ENCODE measurements around the gene AQP12A.
"Not testable (repeated sequence)": the region's sequence is repeated elsewhere in the genome, so short reads cannot be mapped to it uniquely, and the experiment has no call there.

AQP12A gene

GRCh38 chr2:240691631-240692420 is at the start of gene AQP12A:
Gene AQP12A, plus strand, starts transcription at chr2:240691866. Its CDS starts 48 bp downstream, at chr2:240691914.
- not testable (repeated sequence) for DNase-seq

DNA sequence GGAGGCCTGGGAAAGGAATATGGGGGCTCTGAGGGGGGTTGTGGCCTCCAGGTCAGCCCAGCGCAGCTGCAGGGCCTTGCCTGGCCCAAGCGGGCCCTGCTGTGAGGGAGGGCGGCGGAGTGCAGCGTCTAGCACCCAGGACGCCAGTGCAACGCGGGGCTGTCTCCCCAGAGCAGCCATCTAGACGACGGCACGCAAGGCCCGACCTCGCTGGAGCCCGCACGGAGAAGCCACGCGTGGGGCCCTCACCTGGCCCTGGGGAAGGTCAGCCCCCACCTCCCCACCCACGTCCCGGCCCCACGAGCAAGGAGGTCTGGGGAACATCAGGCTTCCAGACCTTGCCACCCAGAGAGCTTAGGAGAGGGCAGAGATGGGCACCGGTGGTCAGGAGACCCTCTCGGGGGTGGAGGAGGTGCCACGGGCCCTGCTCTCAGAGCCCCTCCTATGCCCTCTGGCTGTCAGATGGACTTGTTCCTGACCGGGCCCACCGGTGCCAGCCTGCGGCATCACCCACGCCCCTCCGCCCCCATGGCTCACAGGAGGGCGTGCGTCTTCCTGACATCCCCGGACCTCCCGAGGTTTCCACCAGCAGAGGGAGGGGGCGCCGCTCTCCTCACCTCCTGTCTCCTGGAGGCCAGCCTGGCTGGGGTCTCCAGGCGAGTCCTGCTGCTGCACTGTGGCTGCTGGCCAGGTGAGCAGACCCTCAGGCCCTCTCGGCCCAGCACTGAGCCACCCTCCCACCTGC is 49.4 kb upstream of the AQP12A start:
- DNase-seq = no peak

DNA sequence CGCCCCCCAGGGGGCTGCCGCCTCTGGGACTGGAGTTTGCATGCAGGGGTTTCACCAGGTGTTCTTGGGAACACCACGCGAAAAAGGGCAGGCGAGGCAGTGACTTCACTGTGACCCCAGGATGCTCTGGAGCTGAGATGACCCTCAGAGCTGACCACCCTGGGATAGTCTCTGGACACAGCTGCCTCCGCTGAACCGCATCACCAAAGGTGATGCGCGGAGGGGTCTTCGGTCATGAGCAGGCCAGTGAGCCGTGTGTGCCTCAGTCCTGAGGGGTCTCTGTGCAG is 48.9 kb upstream of the AQP12A start:
- DNase-seq = no peak

DNA sequence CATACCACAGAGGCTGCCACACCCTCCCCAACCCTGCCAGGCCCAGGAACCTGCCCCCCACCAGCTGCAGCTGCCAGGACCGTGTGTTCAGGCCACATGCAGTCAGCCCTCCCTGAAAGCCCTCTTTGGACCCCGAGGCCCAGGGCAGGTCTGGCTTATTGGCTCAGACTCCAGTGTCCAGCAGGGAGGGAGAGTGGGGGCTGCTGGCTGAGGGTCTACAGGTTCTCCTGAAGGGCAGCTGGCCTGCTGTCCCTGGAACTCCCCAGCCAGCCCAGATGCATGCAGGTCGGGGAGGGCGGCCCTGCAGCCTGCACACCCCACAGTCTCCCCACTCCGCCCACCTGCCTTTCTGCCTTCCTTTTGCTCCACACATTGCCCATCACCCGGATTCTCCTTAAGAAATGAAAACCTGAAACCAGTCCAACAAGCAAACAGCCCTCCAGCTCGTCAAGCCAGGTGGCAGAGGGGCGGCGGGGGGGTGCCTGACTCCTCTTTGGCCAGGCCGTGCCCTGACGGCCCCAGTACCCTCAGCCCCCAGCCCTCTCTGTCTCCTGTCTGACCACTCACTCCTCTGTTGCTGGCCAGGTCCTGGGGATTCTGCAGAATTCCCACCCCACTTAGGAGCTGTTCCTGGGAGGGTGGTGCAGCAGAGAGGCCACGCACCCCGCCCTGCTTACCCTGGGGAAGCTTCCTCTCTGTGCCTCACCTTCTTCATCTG is 48.4 kb upstream of the AQP12A start:
- DNase-seq = no peak

DNA sequence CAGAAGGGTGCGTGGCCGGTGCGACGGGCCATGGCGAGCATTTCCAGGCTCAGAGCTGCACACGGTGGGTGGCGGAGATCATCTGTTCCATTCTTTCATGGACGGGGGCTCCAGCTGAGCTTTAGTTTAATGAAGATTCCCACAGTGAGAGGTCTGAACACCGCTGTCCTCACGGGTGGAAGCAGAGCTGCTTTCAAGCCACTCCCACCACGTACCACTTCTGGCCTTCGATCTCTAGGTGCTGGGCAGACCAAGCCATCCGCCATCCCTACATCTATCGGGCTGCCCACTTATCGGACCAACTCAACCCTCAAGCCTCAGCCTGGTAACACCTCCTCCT is 47.9 kb upstream of the AQP12A start:
- no peak for DNase-seq

DNA sequence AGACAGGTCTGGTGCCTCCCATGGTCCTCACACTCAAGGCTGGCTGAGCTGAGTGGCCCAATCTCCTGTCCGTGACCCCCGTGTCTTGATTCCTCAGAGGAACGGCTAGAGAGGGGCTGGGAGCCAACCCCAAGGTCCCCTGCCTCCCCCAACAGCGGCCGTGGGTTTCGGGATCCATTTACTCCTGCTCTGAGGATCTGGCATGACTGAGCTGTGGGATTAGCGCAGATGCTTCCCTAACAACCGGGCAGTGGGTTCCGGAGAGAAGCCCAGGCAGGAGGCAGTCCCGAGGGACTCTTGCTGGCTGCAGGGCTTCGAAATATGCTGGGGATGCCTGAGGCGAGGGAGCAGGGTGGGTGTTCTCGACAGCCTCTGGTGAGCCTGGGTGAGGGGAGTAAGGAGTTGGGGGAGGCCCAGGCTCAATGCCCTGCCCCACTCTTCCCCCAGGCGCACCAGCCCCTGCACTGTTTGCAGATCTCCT is 47.5 kb upstream of the AQP12A start:
- no peak for DNase-seq

- DNase-seq = no peak
These were observed 46.8 kb upstream of the AQP12A start for GRCh38 chr2:240644859-240645301.

GRCh38 chr2:240645346-240645745 is 46.3 kb upstream of the AQP12A start:
- no peak for DNase-seq

- DNase-seq = no peak
These were observed 45.9 kb upstream of the AQP12A start for GRCh38 chr2:240645801-240646175.

- no peak for DNase-seq
These were observed 45.3 kb upstream of the AQP12A start for GRCh38 chr2:240646176-240646899.

DNA sequence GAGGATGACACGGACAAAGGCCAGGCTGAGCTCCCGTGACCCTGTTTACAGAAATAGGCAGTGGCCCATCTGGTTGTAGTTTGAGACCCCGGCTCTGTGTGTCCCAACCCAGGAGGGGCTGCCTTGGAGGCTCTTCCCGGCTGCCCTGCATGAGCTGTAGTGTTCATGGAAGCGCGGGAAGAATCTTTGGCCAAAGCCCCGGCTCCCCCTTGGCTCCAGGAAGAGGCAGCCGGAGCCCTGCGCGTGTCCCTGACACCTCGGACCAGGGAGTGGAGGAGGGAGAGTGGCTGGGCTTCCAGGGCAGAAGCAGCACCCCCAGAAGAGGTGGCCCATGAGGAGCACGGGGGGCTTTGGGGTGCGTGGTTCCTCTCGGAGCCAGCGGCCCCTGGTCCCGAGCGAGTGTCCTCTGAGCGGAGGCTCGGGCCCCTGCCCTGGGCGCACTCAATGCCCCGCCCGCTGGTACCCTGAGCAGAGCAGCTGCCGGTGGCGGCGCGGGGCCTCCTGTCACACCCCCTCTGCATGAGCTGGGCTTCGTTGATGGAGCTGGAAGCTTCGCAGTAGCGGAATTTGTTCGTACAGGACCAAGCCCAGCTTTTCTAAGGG is 44.7 kb upstream of the AQP12A start:
- no peak for DNase-seq

- no peak for DNase-seq
These were observed 44.0 kb upstream of the AQP12A start for GRCh38 chr2:240647503-240648154.

DNA sequence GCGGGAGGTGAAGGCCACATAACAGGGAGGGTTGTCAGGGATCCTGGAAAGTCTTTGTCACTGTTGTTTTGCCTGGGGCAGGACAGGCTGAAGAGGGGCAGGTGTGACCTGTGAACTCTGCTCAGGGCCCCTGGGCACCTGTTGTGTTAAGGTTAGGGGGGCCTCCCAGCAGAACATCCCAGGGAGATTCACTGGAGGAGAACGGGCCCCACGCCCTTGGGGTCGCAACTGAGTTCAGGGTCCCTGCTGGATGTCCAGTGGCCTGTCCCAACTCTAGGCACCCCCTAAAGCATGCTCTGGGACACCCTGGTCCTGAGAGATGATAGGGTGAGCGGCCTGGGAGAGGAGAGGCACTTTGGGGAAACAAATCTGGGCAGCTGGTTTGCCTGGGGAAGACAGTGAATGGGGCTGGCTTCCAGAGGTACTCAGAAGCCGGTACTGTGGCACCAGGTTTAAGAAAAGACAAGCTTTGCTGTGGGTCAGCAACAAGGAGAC is 43.5 kb upstream of the AQP12A start:
- no peak for DNase-seq

DNA sequence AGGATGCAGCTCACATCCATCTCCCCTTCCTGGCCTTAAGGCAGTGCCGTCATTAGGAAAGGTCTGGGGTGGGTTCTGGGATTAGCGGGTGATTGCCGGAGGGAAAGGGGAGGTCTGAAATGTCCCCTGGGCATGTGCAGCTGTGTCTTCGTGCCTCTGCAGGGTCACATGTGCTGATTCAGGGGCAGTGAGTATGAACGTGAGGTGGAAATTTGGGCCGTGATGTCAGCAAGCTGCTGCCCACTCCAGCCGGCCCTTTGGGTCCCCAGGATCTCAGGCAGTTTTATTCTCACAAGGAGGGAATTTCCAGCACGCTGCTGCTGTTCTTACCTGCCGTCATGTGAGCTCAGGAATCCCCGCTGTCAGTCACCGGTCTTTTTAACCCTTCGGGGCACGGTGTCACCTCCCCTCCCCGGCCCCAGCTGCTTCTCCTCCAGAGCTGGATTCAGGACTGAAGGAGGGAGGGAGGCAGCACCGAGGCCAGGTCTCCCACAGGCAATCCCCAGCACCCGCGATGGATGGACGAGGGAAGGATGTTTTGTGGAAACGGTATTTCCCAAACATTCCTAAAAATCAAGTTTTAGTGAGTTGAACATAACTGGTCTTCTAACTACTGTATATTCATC is 42.9 kb upstream of the AQP12A start:
- no peak for DNase-seq

GRCh38 chr2:240649331-240649730 is 42.3 kb upstream of the AQP12A start:
- DNase-seq = no peak

- no peak for DNase-seq
These were observed 41.3 kb upstream of the AQP12A start for GRCh38 chr2:240650254-240650965.

GRCh38 chr2:240651185-240651584 is 40.5 kb upstream of the AQP12A start:
- no peak for DNase-seq

- no peak for DNase-seq
These were observed 35.5 kb upstream of the AQP12A start for GRCh38 chr2:240655931-240656886.

GRCh38 chr2:240659883-240660282 is 31.8 kb upstream of the AQP12A start:
- not testable (repeated sequence) for DNase-seq

GRCh38 chr2:240662681-240663080 is 29.0 kb upstream of the AQP12A start:
- no peak for DNase-seq
